ENCODE data around the gene NBPF1. TPM values are rescaled to one million over a fixed set of nuclear protein-coding genes. Genes with fewer than 3 reads are reported as not detected.

NBPF1 gene
- total and polyA plus RNA-seq, 9 of the 15 experiments (the other 6 are each of a cell fraction or from before 2014, with no cell fraction given): 5.2 to 42.6 (median 24.1) TPM

GRCh38 chr1:16613185-16614147, at the start of gene NBPF1 (continued):
- TF ChIP-seq ZNF407 (IDR thresholded peaks at IDR 0.05; ENCODE audit: low read depth) (no peak), SMC3 (conservative IDR thresholded peaks at IDR 0.05; ENCODE audit: insufficient read depth, low read depth, low read length) (peak; percentile 29; the same call in 1 of the 2 replicates), SRSF3 (IDR thresholded peaks at IDR 0.05; ENCODE audit: insufficient read depth, low read length) (no peak), ZNF609 (CRISPR knock-in tag; IDR thresholded peaks at IDR 0.05; ENCODE audit: borderline replicate concordance) (peak; percentile 98), ZNF274 (IDR thresholded peaks at IDR 0.05; ENCODE audit: borderline replicate concordance, low read depth, low read length) (peak; percentile 63; the same call in 1 of the 2 replicates), BCLAF1 (IDR thresholded peaks at IDR 0.05; ENCODE audit: borderline replicate concordance in 1 of 2, control insufficient read depth in 1 of 2, low read depth in 2 of 2, low read length in 1 of 2) (no peak), TRIM28 (IDR thresholded peaks at IDR 0.05) (no peak), ZNF24 (IDR thresholded peaks at IDR 0.05) (no peak)
